Tibial nerve (tissue), 3 donors: ENCODE data around the gene TIAM1.

Experiments used
- CTCF ChIP-seq, 5 experiments: fragments of 200-600 bp in 3 of 5; fragments of 450-650 bp in 2 of 5; sonication (generic) in 3 of 5; IDR thresholded peaks; one replicate each; pipeline ENCODE4 v1.5.1; 2016 to 2019; ENCODE audit warnings: antibody characterized with exemption in 5 of 5, mild to moderate bottlenecking in 3 of 5, moderate library complexity in 2 of 5
- POLR2A ChIP-seq, 2 donors: fragments of 450-650 bp; IDR thresholded peaks; one replicate each; pipeline ENCODE4 v1.6.1; 2017; ENCODE audit warnings: antibody characterized with exemption in 2 of 2, mild to moderate bottlenecking in 2 of 2, moderate library complexity in 2 of 2

GRCh38 chr21:31107871-31108270 is 236.2 kb downstream of the TIAM1 start:
- TF ChIP-seq CTCF (IDR thresholded peaks at IDR 0.05) = no peak
- no peak for TF ChIP-seq POLR2A (IDR thresholded peaks at IDR 0.05)
